NCI-H2196 (cell line): ENCODE measurements around the gene CFAP61.
"Not testable (repeated sequence)": the region's sequence is repeated elsewhere in the genome, so short reads cannot be mapped to it uniquely, and the experiment has no call there.

Experiments used
- DNase-seq: peaks from one replicate; lab custom pipeline; 2025; ENCODE audit not compliant: unreplicated experiment; lab: John Stamatoyannopoulos, UW

Gene CFAP61

DNA sequence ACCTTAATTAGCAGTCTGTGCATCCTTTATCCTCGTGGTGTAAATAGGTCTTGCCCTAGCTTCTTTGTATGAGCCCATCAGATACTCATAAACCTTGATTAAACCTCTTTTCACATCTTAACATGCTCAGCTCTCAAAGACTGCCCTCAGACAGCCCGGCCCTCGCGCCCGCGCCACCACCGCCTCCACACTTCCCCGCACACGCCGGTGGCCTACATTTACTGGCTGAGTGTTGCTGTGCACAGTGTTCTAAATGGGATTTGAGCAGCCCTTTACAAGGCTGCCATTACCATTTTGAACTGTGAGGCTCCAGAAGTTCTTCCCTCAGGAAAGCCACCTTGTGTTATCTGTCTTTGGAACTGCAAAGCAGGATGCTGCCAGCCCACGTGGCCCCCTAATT lies 252.6 kb downstream of the CFAP61 start:
- no peak for DNase-seq

DNA sequence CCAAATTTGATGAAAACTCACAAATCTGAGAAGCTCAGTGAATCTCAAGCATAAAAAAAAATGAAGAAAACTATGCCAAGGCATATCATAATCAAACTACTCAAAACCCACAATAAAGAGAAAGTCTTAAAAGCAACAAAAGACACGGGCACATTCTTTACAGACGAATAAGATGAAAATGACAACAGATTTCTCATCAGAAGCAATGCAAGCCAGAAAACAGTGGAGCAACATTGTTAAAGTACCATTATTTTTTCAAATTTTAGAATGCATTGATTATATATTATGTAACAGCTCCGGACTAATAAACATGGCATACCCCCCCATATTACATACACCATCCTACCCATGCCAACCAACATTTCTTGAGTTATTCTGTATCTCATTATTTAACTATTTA lies 260.2 kb downstream of the CFAP61 start:
- no peak for DNase-seq

DNA sequence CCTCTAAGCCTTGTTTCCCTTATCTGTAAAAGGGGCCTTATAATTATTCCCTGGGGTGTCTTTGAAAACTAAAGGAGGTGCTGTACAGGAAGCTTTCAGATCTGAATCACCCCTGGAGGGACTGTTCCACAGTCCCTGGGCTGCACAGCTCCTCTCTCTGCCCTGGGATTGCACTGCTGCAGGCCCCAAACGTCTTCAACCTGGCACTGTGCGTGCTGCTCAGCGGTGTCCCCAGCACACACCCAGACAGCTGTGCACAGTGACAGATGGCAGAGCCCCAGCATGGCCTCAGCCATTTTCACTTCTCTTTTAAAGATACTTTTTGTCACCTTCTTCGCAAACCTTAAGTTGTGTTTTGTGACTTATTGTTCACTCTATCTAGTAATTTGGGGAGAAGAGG lies 264.9 kb downstream of the CFAP61 start:
- DNase-seq: no peak

DNA sequence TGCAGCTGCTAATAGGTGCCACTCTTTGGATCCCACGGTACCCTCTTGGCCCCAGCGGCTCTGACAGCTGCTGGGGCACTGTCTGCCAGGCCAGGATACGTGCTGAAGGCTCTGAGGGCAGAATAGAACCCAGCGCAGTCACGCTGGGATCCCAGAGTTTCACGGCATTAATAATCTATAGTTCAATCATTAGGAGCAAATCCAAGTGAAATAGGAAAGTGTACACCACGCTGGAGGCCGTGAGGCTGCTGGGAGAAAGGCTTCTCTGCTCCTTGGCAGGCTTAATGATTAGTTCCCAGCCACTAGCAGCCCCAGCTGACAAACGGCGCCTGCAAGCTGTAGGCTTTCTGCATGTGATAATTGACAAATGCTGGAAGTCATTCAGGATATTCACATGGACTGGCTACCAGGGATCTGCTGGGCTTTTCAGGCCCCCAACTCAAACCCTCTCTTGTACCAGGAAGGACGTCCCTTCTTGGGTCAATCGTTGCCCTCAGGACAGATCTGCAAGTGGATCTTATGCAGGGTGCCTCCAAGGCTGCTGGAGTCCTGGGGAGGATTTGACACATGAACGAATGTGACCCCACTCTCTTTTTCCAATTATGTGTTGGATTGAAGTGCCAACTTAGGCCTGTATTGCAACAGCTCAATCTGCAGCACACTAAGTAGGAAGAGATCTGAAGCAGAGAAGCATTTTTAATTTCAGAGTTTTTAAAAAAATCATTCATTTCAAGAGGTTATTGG lies 265.5 kb downstream of the CFAP61 start:
- no peak for DNase-seq

DNA sequence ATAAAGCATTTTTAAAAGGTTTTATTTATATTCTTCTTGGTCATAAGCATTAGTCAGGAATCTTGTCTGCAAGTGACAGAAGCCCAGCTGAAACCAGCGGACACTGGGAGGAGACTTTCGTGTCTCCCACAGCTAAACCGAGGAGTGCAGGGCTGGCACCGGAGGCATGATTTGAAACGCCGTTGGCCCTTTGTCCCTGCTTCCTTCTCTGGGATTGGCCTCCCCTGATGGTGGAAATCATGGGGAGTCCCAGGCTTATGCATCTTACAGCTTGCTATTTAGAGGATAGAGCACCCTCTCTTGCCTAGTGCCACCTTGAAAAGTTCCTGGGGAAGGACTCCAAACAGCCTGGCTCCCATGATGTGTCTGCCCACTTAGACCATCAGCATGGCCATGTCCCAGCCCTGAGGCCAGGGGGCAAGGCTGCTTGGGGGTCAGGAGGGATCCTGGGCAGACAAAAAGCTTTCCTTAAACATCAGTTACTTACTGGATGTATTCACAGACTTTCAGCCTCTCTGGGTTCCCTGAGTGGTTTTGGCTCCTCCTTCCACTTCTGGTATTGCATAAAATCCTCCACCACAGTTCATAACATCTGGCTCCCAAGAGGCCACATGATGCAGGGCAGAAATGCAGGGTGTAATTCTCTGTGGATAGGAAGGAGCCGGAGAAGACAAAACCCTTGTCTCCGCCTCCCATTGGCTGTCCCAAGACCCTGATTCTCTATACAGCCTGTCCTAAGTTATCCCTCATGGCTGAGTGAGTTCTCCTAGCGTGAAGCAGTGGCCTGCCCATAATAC lies 266.2 kb downstream of the CFAP61 start:
- DNase-seq: no peak

DNA sequence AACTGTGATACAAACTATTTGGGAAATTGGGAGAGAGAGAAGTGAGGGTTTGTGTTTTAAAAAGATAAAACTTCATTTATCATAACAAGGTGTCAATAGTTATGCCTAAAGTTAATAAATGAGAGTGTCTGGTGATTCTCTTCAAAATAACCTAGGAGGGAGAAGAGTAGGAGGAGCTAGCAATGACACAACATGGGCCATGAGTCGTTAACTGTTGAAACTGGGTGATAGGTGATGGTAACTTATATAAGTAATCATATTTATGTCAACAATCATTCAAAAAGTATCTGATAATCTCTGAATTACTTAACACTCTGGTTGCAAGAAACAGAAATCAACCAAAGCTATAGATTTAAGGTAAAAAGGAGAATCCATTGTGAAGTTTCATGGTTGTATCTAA lies 268.8 kb downstream of the CFAP61 start:
- no peak for DNase-seq

DNA sequence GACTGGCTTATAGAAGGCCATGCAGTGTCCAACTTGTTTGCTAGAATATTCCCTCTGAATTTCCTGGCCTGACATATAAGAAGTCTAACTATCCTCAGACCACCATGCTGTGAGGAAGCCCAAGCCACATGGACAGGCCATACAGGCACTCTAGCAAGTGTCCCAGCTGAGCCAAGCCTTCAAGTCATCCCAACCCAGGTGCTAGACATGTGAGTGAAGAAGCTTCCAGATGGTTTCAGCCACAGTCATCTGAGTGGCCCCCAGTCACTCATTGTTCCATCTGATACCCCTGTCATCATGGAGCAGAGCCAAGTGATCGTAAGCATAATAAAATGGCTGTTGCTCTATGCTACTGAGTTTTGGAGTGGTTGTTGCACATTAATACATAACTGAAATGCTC lies 269.6 kb downstream of the CFAP61 start:
- no peak for DNase-seq

DNA sequence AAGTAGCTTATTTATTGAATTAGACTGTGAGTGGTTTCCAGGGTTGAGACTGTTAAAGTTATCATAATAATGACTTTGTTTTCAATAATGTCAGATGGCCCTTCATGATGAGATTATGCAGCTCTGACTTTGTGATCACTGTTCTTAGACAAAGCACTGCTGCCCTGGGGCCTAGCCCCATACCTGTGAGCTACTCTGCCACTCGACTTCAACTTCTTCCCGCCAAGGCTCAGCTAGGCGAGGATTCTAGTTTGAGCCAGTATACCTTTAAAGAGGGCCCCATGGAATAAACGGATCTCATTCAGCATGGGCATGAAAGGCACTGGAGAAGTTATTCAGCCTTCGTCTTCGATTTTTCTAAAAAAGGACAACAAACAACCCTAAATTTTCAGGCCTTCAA lies 270.6 kb downstream of the CFAP61 start:
- no peak for DNase-seq

DNA sequence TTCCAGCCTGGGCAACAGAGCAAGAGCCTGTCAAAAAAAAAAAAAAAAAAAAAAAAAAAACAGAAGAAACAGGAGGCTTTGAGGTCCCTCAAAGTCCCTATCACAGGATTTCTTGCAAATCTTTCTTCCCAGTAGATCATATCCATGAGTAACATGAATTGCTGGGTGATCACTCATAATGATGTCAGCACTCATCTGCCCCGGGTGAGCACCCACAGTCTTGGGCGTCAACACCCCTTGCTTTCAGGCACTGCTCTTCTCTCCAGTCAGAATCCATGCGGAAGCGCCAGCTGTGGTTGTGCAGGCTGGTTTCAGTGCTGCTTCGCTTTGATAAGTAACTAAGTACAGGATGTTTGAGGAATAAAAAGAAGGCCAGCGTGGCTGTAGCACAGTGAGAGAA lies 275.4 kb downstream of the CFAP61 start:
- DNase-seq: no peak

DNA sequence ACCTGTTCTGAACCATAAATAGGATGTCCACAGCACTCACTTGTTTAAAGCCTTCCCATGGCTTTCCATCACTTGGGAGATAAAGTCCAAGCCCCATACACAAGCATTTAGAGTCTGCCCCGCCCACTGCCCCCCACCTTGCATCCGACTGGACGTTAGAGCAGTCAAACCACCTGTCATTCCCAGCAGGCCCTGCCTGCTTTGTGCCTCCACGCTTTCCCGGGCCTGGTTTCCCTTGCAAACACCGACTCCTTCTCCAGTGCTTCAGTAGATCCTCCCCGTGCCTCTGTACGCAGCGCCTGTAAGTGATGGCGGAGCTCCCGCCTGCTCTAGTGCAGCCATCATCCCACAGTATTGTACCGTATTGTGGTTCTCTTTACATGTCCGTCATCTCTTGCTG lies 277.2 kb downstream of the CFAP61 start:
- DNase-seq: no peak

DNA sequence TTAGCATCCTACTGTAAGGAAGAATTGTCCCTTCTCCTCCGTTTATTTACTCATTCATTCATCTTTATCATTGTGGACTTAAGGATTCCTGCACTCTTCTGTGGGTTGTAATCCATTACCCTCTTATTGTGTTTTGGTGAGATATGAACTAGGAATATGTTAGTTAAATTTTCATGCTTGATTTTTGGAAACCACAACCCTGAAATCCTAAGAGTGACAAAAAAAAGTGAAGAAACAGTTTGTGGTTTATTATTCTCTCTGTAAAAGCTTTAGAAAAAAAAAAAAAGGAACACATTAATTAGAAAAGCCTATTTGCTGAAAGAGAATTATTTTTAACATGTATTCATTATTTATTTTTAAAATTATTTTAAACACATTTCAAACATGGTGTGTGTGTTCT lies 278.8 kb downstream of the CFAP61 start:
- DNase-seq: no peak

DNA sequence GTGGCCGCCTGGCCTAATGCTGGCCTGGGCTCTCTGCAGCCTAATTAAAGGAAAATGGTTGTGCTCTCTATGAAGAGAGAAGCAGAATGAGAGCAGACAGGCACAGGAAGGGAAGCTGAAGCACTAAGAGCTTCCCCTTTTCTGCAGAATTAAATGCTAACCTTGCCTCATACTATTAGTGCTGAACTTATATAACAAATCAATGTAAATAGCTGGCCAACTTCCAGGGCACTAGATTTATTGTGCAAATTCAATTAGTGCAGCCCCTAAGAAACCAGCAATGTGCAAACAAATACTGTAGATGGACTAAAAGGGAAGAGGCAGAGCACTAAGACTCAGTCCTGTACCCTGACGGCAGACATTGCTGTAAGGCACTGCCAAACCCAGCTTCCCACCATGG lies 279.5 kb downstream of the CFAP61 start:
- no peak for DNase-seq

DNA sequence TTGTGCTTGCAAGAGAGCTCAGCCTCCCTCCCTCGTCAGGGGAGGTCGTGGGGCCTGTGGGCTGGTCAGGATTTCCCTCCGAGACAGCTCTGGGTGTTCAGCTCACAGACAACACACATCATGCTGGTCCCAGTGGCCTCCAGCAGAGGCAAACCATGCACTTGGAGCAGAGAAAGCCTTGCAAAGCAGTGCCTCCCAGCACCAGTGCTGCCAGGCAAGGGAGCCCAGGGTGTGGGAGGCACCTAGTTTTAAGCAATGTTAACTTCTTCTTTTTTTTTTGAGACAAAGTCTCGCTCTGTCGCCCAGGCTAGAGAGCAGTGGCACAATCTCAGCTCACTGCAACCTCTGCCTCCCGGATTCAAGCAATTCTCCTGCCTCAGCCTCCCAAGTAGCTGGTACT lies 281.5 kb downstream of the CFAP61 start:
- DNase-seq: no peak

DNA sequence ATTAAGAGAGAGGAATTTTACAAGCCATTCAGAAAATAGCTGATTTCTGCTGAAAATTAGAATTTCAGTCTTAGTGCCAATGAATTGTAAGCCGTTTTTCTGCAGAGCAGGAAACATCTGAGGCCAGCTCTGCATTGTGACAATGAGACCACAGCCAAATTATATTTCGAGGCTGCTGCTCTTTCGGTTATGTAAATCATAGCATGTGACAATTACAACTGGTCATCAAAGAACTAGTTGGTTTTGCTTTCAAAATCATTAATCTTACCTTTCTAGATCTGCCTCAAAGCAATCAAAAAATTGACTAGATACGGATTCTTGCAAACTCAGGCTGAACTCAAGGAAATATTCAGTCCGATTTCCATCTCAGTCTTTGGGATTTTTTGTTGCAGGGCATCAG lies 282.2 kb downstream of the CFAP61 start:
- DNase-seq: no peak

DNA sequence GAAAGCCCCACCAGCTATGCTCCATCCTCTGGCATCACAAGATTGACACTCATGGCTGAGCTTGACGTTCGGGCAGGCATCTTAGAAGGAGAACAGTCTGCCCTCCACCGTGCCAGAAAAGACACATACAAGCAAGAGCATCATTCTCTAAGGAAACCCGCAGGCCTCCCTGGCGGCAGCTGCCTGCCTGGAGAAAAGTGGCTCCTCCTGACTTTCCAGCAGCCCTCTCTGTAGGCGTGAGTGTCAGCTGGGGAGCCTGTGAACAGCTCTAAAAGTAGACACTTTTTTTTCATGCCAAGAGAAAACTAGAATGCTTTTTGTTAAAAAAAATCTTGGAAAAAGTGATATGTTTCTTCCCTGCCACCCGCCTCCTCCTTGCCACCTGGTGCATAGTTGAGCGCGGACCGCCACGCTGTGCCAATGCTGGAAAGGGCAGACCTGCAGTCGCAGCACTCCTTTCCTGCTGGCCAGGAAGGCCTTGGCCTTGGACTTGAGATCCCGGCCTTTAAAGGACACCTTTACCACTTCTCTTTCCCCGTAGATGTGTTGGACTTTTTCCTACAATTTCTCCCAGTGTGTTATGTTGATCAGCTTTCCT lies 285.9 kb downstream of the CFAP61 start:
- DNase-seq: no peak

DNA sequence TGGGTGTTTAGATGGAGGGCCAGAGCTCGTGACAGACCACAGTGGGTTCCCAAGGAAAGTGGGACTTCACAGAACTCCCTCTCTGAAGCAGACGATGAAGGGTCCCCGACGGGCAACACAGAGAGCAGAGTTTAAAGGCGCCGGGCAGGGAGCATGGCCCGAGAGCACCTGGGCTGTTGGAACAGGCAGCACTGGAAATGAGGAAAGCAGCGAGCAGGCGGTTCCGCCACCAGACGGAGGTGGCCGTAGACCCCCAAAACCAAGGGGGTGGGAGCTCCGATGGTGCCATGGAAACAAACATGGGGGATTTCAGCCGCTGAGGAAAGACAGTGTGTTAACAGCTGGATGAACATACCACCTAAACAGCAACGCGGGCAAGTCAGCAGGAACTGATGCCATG lies 288.1 kb downstream of the CFAP61 start:
- DNase-seq: no peak

DNA sequence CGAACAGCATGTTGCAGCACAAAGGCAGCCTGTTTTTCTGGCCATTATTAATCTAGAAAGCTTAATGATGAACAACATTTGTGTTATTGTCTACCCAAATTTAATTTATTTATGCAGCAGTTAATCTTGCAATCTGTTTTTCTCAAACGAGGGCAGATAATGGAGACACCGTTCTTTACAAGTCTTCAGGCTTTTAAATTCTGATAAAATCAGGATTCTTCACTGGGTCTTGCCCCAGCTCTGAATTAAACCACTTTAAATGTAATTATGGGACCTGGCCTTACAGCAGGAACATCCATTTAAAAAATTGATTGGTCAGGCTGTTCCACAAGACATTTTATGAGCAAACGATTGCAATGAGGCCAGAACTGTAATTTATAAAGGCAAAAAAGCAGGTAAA lies 289.0 kb downstream of the CFAP61 start:
- no peak for DNase-seq

DNA sequence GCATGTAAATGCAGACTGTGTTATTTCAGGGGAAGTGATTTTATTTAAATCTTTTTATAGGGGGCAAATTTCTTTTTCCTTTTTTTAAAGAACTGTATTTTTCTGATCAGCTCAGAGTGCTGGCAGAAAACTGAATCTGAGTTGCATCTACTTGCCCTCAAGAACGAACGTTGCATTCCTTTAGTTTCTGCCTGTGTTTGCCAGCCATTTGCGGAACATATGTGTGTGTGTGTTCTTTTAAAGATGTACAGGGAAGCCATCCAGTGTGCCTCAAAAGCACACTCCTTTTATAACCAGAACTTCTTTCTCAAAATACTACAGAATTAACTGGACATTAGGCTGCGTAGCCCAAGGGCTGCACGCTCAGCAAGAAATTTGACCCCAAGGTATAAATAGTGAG lies 289.7 kb downstream of the CFAP61 start:
- no peak for DNase-seq

DNA sequence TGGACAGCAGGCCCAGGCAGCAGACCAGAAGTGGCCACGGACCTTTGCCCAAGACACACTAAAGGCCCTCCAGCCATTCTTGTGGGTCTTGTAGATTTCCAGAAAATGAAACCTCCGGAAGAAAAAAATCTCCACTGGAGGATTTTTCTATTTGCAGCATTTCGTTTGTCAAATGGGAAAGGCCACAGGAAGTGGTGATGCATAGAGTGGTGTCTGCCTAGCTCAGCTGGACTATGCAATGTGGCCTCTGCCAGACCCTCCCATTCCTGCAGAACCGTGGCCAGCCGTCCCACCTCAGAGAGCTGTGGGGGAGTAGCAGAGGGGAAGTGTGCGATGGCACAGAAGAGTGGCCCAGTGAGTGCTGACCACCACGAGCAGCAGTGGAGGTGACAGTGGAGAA lies 291.6 kb downstream of the CFAP61 start:
- no peak for DNase-seq

DNA sequence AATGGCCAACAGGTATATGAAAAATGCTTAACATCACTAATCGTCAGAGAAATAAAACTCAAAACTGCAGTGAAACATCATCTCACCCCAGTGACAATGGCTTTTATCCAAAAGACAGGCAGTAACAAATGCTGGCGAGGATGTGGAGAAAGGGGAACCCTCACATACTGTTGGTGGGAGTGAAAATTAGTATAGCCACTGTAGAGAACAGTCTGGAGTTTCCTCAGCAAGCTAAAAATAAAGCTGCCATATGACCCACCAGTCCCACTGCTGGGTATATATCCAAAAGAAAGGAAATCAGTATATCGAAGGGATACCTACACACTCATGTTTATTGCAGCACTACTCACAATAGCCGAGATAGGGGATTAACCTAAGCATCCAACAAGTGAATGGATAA lies 292.1 kb downstream of the CFAP61 start:
- DNase-seq: no peak

DNA sequence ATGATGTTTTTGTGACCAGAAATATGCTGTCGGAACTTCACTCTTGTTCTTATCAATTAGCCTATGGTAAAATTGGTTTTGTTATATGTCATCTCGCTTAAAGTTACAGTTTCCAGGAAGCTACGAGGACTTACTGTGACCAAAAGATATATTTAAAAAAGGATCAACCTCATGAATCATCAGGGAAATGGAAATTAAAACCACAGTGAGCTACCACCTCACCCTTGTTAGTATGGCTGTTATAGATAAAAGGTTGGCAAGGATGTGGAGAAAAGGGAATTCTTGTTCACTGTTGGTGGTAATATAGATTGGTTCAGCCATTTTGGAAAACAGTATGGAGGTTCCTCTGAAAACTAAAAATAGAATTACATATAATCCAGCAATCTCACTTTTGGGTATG lies 301.2 kb downstream of the CFAP61 start:
- DNase-seq: no peak

DNA sequence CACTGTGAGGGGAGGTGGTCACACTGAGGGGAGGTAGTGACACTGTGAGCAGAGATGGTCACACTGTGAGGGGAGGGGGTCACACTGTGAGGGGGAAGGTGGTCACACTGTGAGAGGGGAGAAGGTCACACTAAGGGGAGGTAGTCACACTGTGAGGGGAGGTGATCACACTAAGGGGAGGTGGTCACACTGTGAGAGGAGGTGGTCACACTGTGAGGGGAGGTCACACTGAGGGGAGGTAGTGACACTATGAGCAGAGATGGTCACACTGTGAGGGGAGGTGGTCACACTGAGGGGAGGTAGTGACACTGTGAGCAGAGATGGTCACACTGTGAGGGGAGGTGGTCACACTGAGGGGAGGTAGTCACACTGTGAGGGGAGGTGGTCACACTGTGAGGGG lies 303.2 kb downstream of the CFAP61 start:
- not testable (repeated sequence) for DNase-seq
